NCI-H345 treated with DMSO at 0.1 percent for 48 hours (cell line): ENCODE results near the gene PRDM11.
"Not testable (repeated sequence)": the region's sequence is repeated elsewhere in the genome, so short reads cannot be mapped to it uniquely, and the experiment has no call there.

ENCODE experiments used
- DNase-seq: peaks from one replicate; lab custom pipeline; 2025; ENCODE audit not compliant: unreplicated experiment; lab: John Stamatoyannopoulos, UW

PRDM11 gene

GRCh38 chr11:45146072-45147016 lies at the start of gene PRDM11:
TSS of gene PRDM11 (plus strand) at chr11:45146639. CDS start at chr11:45181767, 35,128 bp downstream.
- no peak for DNase-seq

- DNase-seq, result no peak
Observed at GRCh38 chr11:45097721-45098493, 48.5 kb upstream of the PRDM11 start.

- DNase-seq, result no peak
Observed at GRCh38 chr11:45098929-45099328, 47.5 kb upstream of the PRDM11 start.

- no peak for DNase-seq
Observed at GRCh38 chr11:45100339-45100738, 46.1 kb upstream of the PRDM11 start.

GRCh38 chr11:45102361-45102809 lies 44.1 kb upstream of the PRDM11 start:
- no peak for DNase-seq

- DNase-seq, result peak; percentile 22
Observed at GRCh38 chr11:45102810-45103621, 43.4 kb upstream of the PRDM11 start.

GRCh38 chr11:45104006-45104789 lies 42.2 kb upstream of the PRDM11 start:
- no peak for DNase-seq

- no peak for DNase-seq
Observed at GRCh38 chr11:45104790-45105084, 41.7 kb upstream of the PRDM11 start.

GRCh38 chr11:45105233-45105983 lies 41.0 kb upstream of the PRDM11 start:
- peak; percentile 81 for DNase-seq

GRCh38 chr11:45105984-45106375 lies 40.5 kb upstream of the PRDM11 start:
- DNase-seq, result no peak

GRCh38 chr11:45106440-45106839 lies 40.0 kb upstream of the PRDM11 start:
- no peak for DNase-seq

- no peak for DNase-seq
Observed at GRCh38 chr11:45107029-45107428, 39.4 kb upstream of the PRDM11 start.

- DNase-seq, result no peak
Observed at GRCh38 chr11:45108070-45109064, 38.1 kb upstream of the PRDM11 start.

GRCh38 chr11:45109400-45109799 lies 37.0 kb upstream of the PRDM11 start:
- DNase-seq, result no peak

GRCh38 chr11:45110562-45110961 lies 35.9 kb upstream of the PRDM11 start:
- peak; percentile 64 for DNase-seq

- DNase-seq, result no peak
Observed at GRCh38 chr11:45113807-45114206, 32.6 kb upstream of the PRDM11 start.

GRCh38 chr11:45127836-45128235 lies 18.6 kb upstream of the PRDM11 start:
- not testable (repeated sequence) for DNase-seq

- no peak for DNase-seq
Observed at GRCh38 chr11:45133878-45134277, 12.6 kb upstream of the PRDM11 start.
